DND-41 (cell line): ENCODE data around the gene CMBL.

Source experiments
- ATAC-seq: fragments of 200-7000 bp; cut with Tn5 transposase; 3 replicates; pipeline ENCODE4 v1.9.1; 2021; ENCODE audit warnings: low read depth; ENCODE audit not compliant: insufficient read depth
- DNase-seq: peaks from one replicate; pipeline ENCODE4 v3.0.0-alpha.2; 2020
- H2AFZ ChIP-seq: 2 replicates; pipeline ENCODE4 v1.6.0; 2012; ENCODE audit warnings: low read depth, low read length
- H3K27ac ChIP-seq: 2 replicates; pipeline ENCODE4 v1.5.1; 2012; ENCODE audit warnings: low read length, inconsistent platforms
- H3K27me3 ChIP-seq: fragments of 200-600 bp; sonication (generic); 2 replicates; pipeline ENCODE4 v1.6.0; 2012; ENCODE audit warnings: low read length, mild to moderate bottlenecking, inconsistent platforms; ENCODE audit not compliant: insufficient read depth, poor library complexity
- H3K36me3 ChIP-seq: 2 replicates; pipeline ENCODE4 v1.5.1; 2012; ENCODE audit warnings: low read length, inconsistent platforms; ENCODE audit not compliant: insufficient read depth
- H3K4me1 ChIP-seq: 2 replicates; pipeline ENCODE4 v1.5.1; 2012; ENCODE audit warnings: mild to moderate bottlenecking, low read length; ENCODE audit not compliant: insufficient read depth
- H3K4me2 ChIP-seq: 2 replicates; pipeline ENCODE4 v1.6.0; 2012; ENCODE audit warnings: mild to moderate bottlenecking, moderate library complexity, low read length, inconsistent platforms; ENCODE audit not compliant: insufficient read depth
- H3K4me3 ChIP-seq, 2 experiments: fragments of 200-600 bp in 1 of 2; shearing (Covaris generic) in 1 of 2; 2 replicates each; pipeline ENCODE4 v1.5.1; 2012 to 2016; ENCODE audit warnings: inconsistent platforms in 2 of 2, low read length in 2 of 2, mild to moderate bottlenecking in 2 of 2, low read depth in 1 of 2, moderate library complexity in 1 of 2
- H3K79me2 ChIP-seq: 2 replicates; pipeline ENCODE4 v1.6.0; 2012; ENCODE audit warnings: low read length, inconsistent platforms; ENCODE audit not compliant: insufficient read depth
- H3K9ac ChIP-seq: 2 replicates; pipeline ENCODE4 v1.6.0; 2012; ENCODE audit warnings: low read depth, mild to moderate bottlenecking, inconsistent platforms, low read length, moderate library complexity
- H3K9me3 ChIP-seq: 2 replicates; pipeline ENCODE4 v1.5.1; 2012; ENCODE audit warnings: low read length, moderate library complexity, mild to moderate bottlenecking, inconsistent platforms; ENCODE audit not compliant: insufficient read depth, severe bottlenecking
- H4K20me1 ChIP-seq: 2 replicates; pipeline ENCODE4 v1.6.0; 2012; ENCODE audit warnings: low read length; ENCODE audit not compliant: insufficient read depth
- CTCF ChIP-seq: IDR thresholded peaks from 2 replicates; pipeline ENCODE4 v1.5.1; 2012; ENCODE audit warnings: borderline replicate concordance, low read length, moderate library complexity, mild to moderate bottlenecking; ENCODE audit not compliant: poor library complexity, severe bottlenecking; ENCODE audit errors: extremely low read depth
- EZH2 ChIP-seq: IDR thresholded peaks from 3 replicates; pipeline ENCODE4 v1.6.1; 2012; ENCODE audit warnings: borderline replicate concordance, low read depth, mild to moderate bottlenecking, moderate library complexity, low read length, inconsistent platforms; ENCODE audit not compliant: severe bottlenecking

The CMBL gene

GRCh38 chr5:10333154-10334006 is 25.7 kb upstream of the CMBL start:
- Histone ChIP-seq H3K4me1 (no peaks in the 10 kb centered on the region), H3K27ac (no peak overlapping the region), H4K20me1 (no peaks in the 10 kb centered on the region), H3K79me2 (no peaks in the 10 kb centered on the region), H3K4me3 (no peak overlapping the region), H3K9me3 (no peaks in the 10 kb centered on the region), H3K36me3 (no peaks in the 10 kb centered on the region), H3K4me2 (no peak overlapping the region), H2AFZ (no peak overlapping the region), H3K27me3 (no peaks in the 10 kb centered on the region), H3K9ac (no peak overlapping the region)
- ATAC-seq (no peak), DNase-seq (no peak)
- TF ChIP-seq EZH2 (no peak), CTCF (no peak)

- TF ChIP-seq CTCF = no peak
- TF ChIP-seq EZH2 = no peak
- no peaks in the 10 kb centered on the region for H4K20me1 ChIP-seq
- DNase-seq (no peak), ATAC-seq (no peak)
- no peak overlapping the region for H3K9ac ChIP-seq
- H3K79me2 ChIP-seq = no peaks in the 10 kb centered on the region
- H2AFZ ChIP-seq = no peak overlapping the region
- H3K27ac ChIP-seq = no peak overlapping the region
- no peak overlapping the region for H3K4me3 ChIP-seq
- H3K4me2 ChIP-seq = no peak overlapping the region
- no peaks in the 10 kb centered on the region for H3K4me1 ChIP-seq
- no peaks in the 10 kb centered on the region for H3K9me3 ChIP-seq
- no peaks in the 10 kb centered on the region for H3K27me3 ChIP-seq
- H3K36me3 ChIP-seq = no peaks in the 10 kb centered on the region
Observed at GRCh38 chr5:10332301-10332700, 24.6 kb upstream of the CMBL start.

GRCh38 chr5:10331341-10331796 is 23.7 kb upstream of the CMBL start:
- H3K4me3 ChIP-seq = no peak overlapping the region
- no peak for DNase-seq
- no peak overlapping the region for H3K4me2 ChIP-seq
- H3K27me3 ChIP-seq = no peaks in the 10 kb centered on the region
- H3K4me1 ChIP-seq = no peaks in the 10 kb centered on the region
- no peaks in the 10 kb centered on the region for H3K79me2 ChIP-seq
- H3K9ac ChIP-seq = no peak overlapping the region
- no peaks in the 10 kb centered on the region for H4K20me1 ChIP-seq
- no peaks in the 10 kb centered on the region for H3K36me3 ChIP-seq
- no peaks in the 10 kb centered on the region for H3K9me3 ChIP-seq
- no peak overlapping the region for H2AFZ ChIP-seq
- ATAC-seq = no peak
- H3K27ac ChIP-seq = no peak overlapping the region
- TF ChIP-seq CTCF (no peak), EZH2 (no peak)
